Activated CD4-positive, CD25-positive, alpha-beta regulatory T cell (primary cell): ENCODE results near the gene ITGAL.
"Not testable (repeated sequence)": the region's sequence is repeated elsewhere in the genome, so short reads cannot be mapped to it uniquely, and the experiment has no call there.

ENCODE experiments used
- DNase-seq, 4 experiments: peaks; one replicate each; lab custom pipeline; 2025; lab: John Stamatoyannopoulos, UW

Gene ITGAL

GRCh38 chr16:30491744-30492308 lies 19.3 kb downstream of the ITGAL start:
- DNase-seq: no peak

- no peak for DNase-seq
These were observed 21.5 kb downstream of the ITGAL start for GRCh38 chr16:30493941-30494488.

- DNase-seq: no peak
These were observed 22.2 kb downstream of the ITGAL start for GRCh38 chr16:30494709-30495108.

- no peak for DNase-seq
These were observed 26.7 kb downstream of the ITGAL start for GRCh38 chr16:30499284-30499683.

GRCh38 chr16:30503403-30504296 lies 31.1 kb downstream of the ITGAL start:
- no peak for DNase-seq

- DNase-seq: no peak
These were observed 36.7 kb downstream of the ITGAL start for GRCh38 chr16:30509081-30509765.

- DNase-seq: no peak
These were observed 37.9 kb downstream of the ITGAL start for GRCh38 chr16:30510376-30510938.

GRCh38 chr16:30511509-30511908 lies 39.0 kb downstream of the ITGAL start:
- no peak for DNase-seq

GRCh38 chr16:30515275-30515674 lies 42.7 kb downstream of the ITGAL start:
- no peak for DNase-seq

- no peak for DNase-seq
These were observed 46.0 kb downstream of the ITGAL start for GRCh38 chr16:30518552-30518951.

- DNase-seq: no peak
These were observed 46.8 kb downstream of the ITGAL start for GRCh38 chr16:30519120-30520049.

- no peak for DNase-seq
These were observed 48.9 kb downstream of the ITGAL start for GRCh38 chr16:30521476-30521872.

GRCh38 chr16:30521873-30522641 lies 49.5 kb downstream of the ITGAL start:
- DNase-seq: no peak

- not testable (repeated sequence) for DNase-seq
These were observed 50.3 kb downstream of the ITGAL start for GRCh38 chr16:30522702-30523463.

GRCh38 chr16:30523768-30524574 lies 51.4 kb downstream of the ITGAL start:
- no peak for DNase-seq

- no peak for DNase-seq
These were observed 52.3 kb downstream of the ITGAL start for GRCh38 chr16:30524575-30525568.

GRCh38 chr16:30525844-30526136 lies 53.2 kb downstream of the ITGAL start:
- no peak for DNase-seq
